HEK293 (cell line): ENCODE data around the gene DENND2A.

Experiments
- CTCF ChIA-PET: fragments of 350-600 bp; formaldehyde crosslinking; extraction: SDS; loops from one replicate; lab custom pipeline; 2021; ENCODE audit warnings: antibody characterized with exemption; lab: Yijun Ruan, JAX
- POLR2A ChIA-PET: fragments of 300-600 bp; formaldehyde crosslinking; extraction: SDS; loops from one replicate; lab custom pipeline; 2020; ENCODE audit warnings: antibody characterized with exemption, inconsistent platforms; lab: Yijun Ruan, JAX
- H3K27ac ChIP-seq: fragments of 200-500 bp; sonication (Bioruptor generic); 2 replicates; pipeline ENCODE4 v1.5.1; 2014; ENCODE audit warnings: low read depth, low read length, control low read depth, inconsistent platforms; ENCODE audit errors: extremely low read depth
- H3K36me3 ChIP-seq, 2 experiments: fragments of 200-500 bp in 1 of 2; sonication (Bioruptor generic) in 1 of 2; 1 replicate in 1 of 2; 2 replicates in 1 of 2; pipeline ENCODE4 v1.5.1; 2014 to 2017; ENCODE audit warnings: inconsistent platforms in 2 of 2, low read length in 2 of 2; ENCODE audit not compliant: control insufficient read depth in 2 of 2, insufficient read depth in 1 of 2
- H3K4me1 ChIP-seq: fragments of 200-500 bp; sonication (Bioruptor generic); 2 replicates; pipeline ENCODE4 v1.5.1; 2014; ENCODE audit warnings: mild to moderate bottlenecking, low read length, inconsistent platforms; ENCODE audit not compliant: control insufficient read depth, insufficient read depth
- H3K4me3 ChIP-seq: 2 replicates; pipeline ENCODE4 v1.5.1; 2011; ENCODE audit warnings: low read depth, mild to moderate bottlenecking, control low read depth, low read length, moderate library complexity
- H3K9me3 ChIP-seq: fragments of 200-500 bp; sonication (Bioruptor generic); 2 replicates; pipeline ENCODE4 v1.5.1; 2014; ENCODE audit warnings: low read depth, low read length, inconsistent platforms; ENCODE audit not compliant: control insufficient read depth, insufficient read depth
- PRDM10 ChIP-seq: fragments of 450-650 bp; formaldehyde crosslinking; IDR thresholded peaks from 2 replicates; pipeline ENCODE4 v1.5.1; 2016; ENCODE audit warnings: missing biosample characterization, missing genetic modification characterization
- ZBTB7A ChIP-seq: fragments of 450-650 bp; formaldehyde crosslinking; IDR thresholded peaks from 2 replicates; pipeline ENCODE4 v1.5.1; 2016; ENCODE audit warnings: low read depth, missing biosample characterization, missing genetic modification characterization
- ZBTB8A ChIP-seq: fragments of 450-650 bp; formaldehyde crosslinking; IDR thresholded peaks from 2 replicates; pipeline ENCODE4 v1.5.1; 2016; ENCODE audit warnings: missing biosample characterization, missing genetic modification characterization
- ZFHX2 ChIP-seq: fragments of 450-650 bp; formaldehyde crosslinking; conservative IDR thresholded peaks from 2 replicates; pipeline ENCODE4 v1.5.1; 2016; ENCODE audit warnings: missing biosample characterization, missing genetic modification characterization
- ZFP41 ChIP-seq: fragments of 450-650 bp; formaldehyde crosslinking; IDR thresholded peaks from 2 replicates; pipeline ENCODE4 v1.5.1; 2016; ENCODE audit warnings: missing biosample characterization, missing genetic modification characterization, borderline replicate concordance
- ZNF133 ChIP-seq: fragments of 450-650 bp; formaldehyde crosslinking; IDR thresholded peaks from 2 replicates; pipeline ENCODE4 v1.5.1; 2016; ENCODE audit warnings: missing biosample characterization, missing genetic modification characterization
- ZNF148 ChIP-seq: fragments of 450-650 bp; formaldehyde crosslinking; IDR thresholded peaks from 2 replicates; pipeline ENCODE4 v1.5.0; 2017; ENCODE audit warnings: missing biosample characterization, missing genetic modification characterization, borderline replicate concordance
- ZNF174 ChIP-seq: fragments of 450-650 bp; formaldehyde crosslinking; IDR thresholded peaks from 2 replicates; pipeline ENCODE4 v1.5.0; 2017; ENCODE audit warnings: missing biosample characterization, mild to moderate bottlenecking, missing genetic modification characterization
- ZNF292 ChIP-seq: fragments of 450-650 bp; formaldehyde crosslinking; IDR thresholded peaks from 2 replicates; pipeline ENCODE4 v1.5.1; 2016; ENCODE audit warnings: low read depth, missing biosample characterization, missing genetic modification characterization, borderline replicate concordance
- ZNF830 ChIP-seq: fragments of 450-650 bp; IDR thresholded peaks from 2 replicates; pipeline ENCODE4 v1.5.0; 2018; ENCODE audit warnings: missing biosample characterization, missing genetic modification characterization, low read depth, mild to moderate bottlenecking, moderate library complexity
- TF ChIP-seq, protein P1 (sequence below): fragments of 450-650 bp; formaldehyde crosslinking; IDR thresholded peaks from 2 replicates; pipeline ENCODE4 v1.5.1; 2016; ENCODE audit warnings: missing biosample characterization, missing genetic modification characterization
- TF ChIP-seq, protein P2 (sequence below): fragments of 450-650 bp; formaldehyde crosslinking; IDR thresholded peaks from 2 replicates; pipeline ENCODE4 v1.5.1; 2016; ENCODE audit warnings: missing biosample characterization, missing genetic modification characterization
- TF ChIP-seq, protein P3 (sequence below): fragments of 450-650 bp; formaldehyde crosslinking; IDR thresholded peaks from 2 replicates; pipeline ENCODE4 v1.5.1; 2016; ENCODE audit warnings: missing biosample characterization, missing genetic modification characterization

The DENND2A gene

DNA sequence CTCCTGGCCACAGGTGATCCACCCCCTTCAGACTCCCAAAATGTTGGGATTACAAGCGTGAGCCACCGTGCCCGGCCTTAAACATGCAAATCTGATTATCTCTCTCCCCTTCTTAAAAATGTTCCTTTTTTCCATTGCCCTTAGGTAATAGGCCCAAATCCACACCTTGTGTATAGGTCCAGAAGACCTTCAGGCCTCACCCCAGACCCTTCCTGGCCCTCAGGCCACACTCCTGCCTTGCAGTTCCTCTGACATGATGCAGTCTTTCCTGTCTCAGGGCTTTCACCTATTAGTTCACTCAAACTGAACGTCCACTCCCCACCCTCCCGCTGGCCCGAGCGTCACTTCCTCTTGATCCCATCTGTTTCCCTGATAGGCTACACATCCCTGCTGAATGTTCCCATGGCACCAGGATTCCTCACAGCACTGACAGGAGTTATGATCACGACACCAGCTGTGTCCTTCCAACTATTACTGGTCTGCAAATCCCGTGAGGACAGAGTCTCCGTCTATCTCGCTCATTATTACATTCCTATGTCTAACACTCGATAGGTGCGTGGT, 46.4 kb downstream of the DENND2A start:
- Histone ChIP-seq H3K4me3 (no peak overlapping the region), H3K27ac (no peak overlapping the region), H3K4me1 (peaks cover 11% of the 10 kb centered on the region), H3K36me3 (no peaks in the 10 kb centered on the region)
- CTCF ChIA-PET, result no interaction called here
- TF ChIP-seq ZNF292 (tag by site-specific recombination), result no peak
- no peak for TF ChIP-seq ZBTB8A (tag by site-specific recombination)
- no peak for TF ChIP-seq ZNF133
- no peak for TF ChIP-seq ZNF148 (tag by site-specific recombination)
- no peak for TF ChIP-seq ZNF830 (tag by site-specific recombination)
- TF ChIP-seq, protein P1, sequence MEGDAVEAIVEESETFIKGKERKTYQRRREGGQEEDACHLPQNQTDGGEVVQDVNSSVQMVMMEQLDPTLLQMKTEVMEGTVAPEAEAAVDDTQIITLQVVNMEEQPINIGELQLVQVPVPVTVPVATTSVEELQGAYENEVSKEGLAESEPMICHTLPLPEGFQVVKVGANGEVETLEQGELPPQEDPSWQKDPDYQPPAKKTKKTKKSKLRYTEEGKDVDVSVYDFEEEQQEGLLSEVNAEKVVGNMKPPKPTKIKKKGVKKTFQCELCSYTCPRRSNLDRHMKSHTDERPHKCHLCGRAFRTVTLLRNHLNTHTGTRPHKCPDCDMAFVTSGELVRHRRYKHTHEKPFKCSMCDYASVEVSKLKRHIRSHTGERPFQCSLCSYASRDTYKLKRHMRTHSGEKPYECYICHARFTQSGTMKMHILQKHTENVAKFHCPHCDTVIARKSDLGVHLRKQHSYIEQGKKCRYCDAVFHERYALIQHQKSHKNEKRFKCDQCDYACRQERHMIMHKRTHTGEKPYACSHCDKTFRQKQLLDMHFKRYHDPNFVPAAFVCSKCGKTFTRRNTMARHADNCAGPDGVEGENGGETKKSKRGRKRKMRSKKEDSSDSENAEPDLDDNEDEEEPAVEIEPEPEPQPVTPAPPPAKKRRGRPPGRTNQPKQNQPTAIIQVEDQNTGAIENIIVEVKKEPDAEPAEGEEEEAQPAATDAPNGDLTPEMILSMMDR (tag by site-specific recombination), result no peak
- TF ChIP-seq ZBTB7A (tag by site-specific recombination), result no peak
- TF ChIP-seq, protein P2, sequence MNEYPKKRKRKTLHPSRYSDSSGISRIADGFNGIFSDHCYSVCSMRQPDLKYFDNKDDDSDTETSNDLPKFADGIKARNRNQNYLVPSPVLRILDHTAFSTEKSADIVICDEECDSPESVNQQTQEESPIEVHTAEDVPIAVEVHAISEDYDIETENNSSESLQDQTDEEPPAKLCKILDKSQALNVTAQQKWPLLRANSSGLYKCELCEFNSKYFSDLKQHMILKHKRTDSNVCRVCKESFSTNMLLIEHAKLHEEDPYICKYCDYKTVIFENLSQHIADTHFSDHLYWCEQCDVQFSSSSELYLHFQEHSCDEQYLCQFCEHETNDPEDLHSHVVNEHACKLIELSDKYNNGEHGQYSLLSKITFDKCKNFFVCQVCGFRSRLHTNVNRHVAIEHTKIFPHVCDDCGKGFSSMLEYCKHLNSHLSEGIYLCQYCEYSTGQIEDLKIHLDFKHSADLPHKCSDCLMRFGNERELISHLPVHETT (tag by site-specific recombination), result no peak
- no peak for TF ChIP-seq PRDM10
- no peak for TF ChIP-seq ZFHX2 (tag by site-specific recombination)
- no peak for TF ChIP-seq ZFP41
- no peak for TF ChIP-seq ZNF174 (tag by site-specific recombination)
- TF ChIP-seq, protein P3, sequence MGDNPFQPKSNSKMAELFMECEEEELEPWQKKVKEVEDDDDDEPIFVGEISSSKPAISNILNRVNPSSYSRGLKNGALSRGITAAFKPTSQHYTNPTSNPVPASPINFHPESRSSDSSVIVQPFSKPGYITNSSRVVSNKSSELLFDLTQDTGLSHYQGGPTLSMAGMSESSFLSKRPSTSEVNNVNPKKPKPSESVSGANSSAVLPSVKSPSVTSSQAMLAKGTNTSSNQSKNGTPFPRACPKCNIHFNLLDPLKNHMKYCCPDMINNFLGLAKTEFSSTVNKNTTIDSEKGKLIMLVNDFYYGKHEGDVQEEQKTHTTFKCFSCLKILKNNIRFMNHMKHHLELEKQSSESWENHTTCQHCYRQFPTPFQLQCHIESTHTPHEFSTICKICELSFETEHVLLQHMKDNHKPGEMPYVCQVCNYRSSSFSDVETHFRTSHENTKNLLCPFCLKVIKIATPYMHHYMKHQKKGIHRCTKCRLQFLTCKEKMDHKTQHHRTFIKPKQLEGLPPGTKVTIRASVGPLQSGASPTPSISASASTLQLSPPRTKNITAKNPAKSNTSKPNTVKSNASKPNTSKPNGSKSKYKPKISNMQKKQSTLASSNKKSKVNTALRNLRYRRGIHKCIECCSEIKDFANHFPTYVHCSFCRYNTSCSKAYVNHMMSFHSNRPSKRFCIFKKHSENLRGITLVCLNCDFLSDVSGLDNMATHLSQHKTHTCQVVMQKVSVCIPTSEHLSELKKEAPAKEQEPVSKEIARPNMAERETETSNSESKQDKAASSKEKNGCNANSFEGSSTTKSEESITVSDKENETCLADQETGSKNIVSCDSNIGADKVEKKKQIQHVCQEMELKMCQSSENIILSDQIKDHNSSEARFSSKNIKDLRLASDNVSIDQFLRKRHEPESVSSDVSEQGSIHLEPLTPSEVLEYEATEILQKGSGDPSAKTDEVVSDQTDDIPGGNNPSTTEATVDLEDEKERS (tag by site-specific recombination), result no peak
- TF ChIP-seq, all 188 proteins: peak for 0
- no peaks in the 10 kb centered on the region for H3K9me3 ChIP-seq
- POLR2A ChIA-PET, result no interaction called here
